RPMI8226 (cell line): Measurements from ENCODE around the gene GPR27.

ENCODE experiments used
- DNase-seq: peaks from one replicate; pipeline ENCODE4 v3.0.0-alpha.2; 2015

Gene GPR27

DNA sequence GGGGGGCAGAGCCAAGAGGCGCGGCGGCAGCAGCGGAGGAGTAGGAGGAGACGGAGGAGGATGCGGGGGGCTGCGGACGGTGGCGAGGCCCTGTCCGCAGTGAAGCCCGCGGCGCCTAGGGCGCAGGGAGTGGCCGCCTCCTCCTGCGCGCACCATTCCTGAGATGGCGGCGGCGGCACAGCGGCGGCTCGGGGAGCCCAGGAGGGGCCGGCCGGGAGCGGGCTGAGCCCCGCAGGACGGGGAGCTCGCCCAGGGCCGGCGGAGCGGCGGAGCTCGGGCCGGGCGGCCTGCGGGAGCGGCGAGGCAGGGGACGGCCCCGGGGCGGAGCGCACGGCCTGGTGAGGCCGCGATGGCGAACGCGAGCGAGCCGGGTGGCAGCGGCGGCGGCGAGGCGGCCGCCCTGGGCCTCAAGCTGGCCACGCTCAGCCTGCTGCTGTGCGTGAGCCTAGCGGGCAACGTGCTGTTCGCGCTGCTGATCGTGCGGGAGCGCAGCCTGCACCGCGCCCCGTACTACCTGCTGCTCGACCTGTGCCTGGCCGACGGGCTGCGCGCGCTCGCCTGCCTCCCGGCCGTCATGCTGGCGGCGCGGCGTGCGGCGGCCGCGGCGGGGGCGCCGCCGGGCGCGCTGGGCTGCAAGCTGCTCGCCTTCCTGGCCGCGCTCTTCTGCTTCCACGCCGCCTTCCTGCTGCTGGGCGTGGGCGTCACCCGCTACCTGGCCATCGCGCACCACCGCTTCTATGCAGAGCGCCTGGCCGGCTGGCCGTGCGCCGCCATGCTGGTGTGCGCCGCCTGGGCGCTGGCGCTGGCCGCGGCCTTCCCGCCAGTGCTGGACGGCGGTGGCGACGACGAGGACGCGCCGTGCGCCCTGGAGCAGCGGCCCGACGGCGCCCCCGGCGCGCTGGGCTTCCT, at the start of gene GPR27:
Gene GPR27 (plus strand): TSS at position 155 of the 909 bp plus-strand sequence. CDS start 195 bp downstream, at position 350.
- DNase-seq: no peak

DNA sequence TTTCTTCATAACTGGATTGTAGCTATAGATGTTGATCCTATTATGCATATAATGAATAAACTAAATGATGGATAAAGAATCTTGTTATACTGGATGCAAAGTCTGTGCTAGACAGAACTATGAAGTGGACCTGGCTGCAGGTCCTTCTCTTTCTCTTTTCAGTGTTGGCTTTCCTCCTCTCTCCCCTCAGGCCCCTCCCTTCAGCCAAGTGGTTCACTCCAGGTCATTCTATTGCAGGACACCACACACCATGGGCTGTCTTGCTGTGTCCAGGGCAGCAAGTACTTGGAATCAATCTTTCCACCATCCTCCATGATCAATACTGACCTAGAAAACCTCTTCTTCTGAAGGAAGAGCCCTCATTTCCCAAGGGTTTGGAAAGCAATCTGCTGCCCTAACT, 48.7 kb upstream of the GPR27 start:
- DNase-seq: no peak

GRCh38 chr3:71705681-71706080, 48.0 kb upstream of the GPR27 start:
- DNase-seq: no peak

GRCh38 chr3:71707595-71707994, 46.1 kb upstream of the GPR27 start:
- DNase-seq: no peak

DNA sequence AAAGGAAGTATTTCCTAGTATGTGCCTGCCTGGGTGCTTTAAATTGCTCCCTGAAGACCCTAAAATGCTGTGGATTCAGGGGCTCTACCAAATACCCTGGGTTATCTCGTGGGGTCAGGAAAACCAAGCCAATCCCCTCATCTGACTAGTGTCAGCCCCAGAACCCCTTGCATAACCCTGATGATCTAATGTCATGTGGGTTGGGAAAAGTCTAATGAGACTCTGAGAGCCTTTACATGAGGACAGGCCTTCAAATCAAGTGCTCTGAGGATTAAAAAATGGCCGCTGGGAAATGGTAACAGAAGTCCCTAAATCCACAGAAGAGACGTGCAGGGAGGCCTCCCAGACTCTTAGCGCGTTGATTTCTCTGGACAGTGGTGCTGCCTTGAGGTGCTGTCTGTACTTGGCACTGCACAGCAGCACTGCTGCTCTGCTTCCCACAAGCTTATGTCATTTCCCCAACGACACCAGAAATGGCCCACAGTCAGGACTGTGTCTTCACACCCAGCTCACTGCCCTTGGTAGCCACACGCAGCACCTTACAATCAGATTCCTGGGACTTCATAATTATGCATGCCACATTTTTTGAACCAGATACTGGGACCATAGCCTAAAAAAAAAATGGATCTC, 45.1 kb upstream of the GPR27 start:
- DNase-seq: no peak

DNA sequence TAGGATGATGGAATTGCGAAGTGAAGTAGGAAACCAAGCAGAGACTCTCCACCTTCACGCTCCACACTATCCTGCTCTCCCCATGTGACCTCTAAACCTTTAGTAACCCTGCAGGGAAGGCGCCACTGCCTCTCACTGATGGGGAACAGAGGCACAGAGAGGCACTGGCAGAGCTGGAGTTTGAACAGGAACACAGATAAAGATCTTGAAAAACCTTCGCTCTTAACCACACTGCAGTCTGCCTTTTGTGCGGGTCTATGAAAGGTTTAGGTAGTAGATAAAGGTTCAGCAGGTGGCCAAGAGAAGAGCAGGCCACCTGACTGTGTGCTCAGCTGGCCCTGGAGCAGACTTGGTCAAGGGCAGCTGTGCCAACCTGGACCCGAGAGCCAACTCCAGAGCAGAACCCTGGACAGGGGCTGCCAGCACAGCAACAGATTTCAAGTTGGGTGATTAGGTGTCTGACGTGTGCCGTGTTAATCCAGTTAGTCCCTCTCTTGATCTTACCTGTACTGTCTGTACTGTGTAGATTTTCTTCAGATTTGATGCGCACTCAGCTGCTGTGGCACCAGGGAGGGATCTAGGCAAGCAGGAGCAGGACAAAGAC, 43.6 kb upstream of the GPR27 start:
- no peak for DNase-seq

DNA sequence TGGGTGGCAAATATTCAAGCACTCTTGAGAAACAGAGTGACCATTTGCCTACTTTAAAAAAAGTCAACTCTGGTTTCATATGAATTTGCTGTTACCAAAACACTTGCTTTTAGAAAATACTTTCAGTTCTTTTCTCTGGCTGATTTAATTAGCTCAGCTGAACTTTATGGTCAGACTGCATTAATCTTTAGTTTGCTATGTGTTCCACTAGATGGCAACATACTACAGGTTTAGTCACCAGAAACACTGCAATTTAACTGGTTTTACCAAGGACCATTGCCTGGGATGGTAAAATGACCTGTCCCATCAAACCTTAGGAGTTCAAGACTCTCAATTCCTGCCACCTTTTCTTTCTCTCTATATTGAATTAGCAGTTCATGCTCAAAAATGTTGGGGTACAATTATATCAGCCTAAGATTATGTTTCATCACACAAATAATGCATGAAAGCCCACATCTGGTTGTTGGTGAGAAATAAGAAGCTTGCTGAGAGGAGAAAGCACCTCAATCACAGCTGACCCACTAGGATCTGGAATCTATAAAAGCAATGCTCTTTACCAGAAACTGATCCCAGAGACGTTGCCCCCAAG, 42.7 kb upstream of the GPR27 start:
- peak; percentile 53 for DNase-seq

GRCh38 chr3:71713041-71713440, 40.6 kb upstream of the GPR27 start:
- DNase-seq: peak; percentile 24

- no peak for DNase-seq
Observed at GRCh38 chr3:71714595-71714994, 39.1 kb upstream of the GPR27 start.

DNA sequence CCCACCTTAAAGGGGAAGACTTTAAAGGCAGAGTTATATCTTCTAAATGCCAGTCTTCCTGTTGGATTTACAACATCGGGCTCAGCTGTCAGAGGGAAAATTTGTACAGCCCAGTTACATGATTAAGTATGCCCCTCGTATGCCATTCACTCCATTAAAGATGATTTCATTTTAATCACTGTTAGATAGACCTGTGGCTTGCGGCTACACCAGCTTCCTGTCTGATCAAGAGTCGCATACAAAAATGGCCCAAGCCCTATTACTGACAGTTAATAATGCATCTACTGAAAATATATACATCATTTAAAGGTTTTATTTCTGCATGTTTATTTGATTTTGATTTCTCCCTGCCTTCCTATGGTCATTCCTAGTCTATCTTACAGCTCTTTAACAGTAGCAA, 35.6 kb upstream of the GPR27 start:
- no peak for DNase-seq

DNA sequence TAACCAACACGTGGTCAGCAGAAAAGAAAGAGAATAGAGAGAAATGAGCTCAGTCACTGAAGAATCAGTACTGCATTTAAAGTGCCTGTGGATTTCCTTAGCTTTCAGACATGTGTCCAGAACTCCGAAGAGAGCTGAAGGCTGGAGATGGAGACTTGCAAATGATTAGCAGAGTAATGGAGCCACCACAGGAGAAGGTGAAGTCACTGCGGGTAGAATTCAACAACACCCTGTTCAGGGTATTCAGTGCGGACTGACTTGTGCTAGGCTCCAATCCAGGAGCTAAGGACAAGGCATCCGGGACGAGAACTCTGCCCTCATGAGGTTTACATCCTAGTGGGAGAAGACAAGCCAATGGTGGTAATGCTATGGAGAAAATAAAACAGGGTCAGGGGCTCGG, 32.7 kb upstream of the GPR27 start:
- no peak for DNase-seq

DNA sequence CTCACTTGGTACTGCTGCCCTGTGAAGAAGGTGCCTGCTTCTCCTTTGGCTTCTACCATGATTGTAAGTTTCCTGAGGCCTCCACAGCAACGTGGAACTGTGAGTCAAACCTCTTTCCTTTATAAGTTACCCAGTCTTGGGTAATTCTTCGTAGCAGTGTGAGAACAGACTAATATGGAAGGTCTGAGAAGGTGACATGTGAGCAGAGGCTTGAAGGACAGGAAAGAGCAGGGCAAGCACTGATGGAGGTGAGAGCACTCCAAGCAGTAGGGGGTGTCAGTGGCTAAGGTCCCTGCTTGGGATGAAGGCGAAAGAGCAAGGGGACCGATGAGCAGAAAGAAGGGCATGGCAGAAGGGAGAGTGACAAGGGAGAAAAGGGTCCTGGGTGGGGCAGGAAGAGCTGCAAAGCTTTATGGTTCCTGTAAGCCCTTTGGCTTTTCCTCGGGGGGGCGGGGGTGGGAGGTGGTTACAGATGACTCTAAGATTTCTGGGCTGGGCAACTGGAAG, 32.0 kb upstream of the GPR27 start:
- DNase-seq: no peak

- DNase-seq: no peak
Observed at GRCh38 chr3:71722693-71723092, 31.0 kb upstream of the GPR27 start.

- DNase-seq: peak; percentile 83
Observed at GRCh38 chr3:71723452-71724170, 30.0 kb upstream of the GPR27 start.

DNA sequence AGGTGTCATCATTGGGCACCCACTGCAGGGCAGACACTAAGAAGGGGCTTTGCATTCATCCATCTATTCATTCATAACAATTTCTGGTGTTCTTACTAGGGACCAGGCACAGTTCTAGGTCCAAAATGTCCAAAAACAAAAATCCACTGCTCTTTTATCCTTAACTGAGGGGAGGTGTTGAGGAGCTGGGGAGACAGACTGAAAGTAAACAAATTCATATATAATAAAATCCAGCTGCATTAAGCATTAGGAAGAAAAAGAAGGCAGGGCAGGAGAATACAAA, 29.5 kb upstream of the GPR27 start:
- DNase-seq: no peak

- peak; percentile 43 for DNase-seq
Observed at GRCh38 chr3:71724584-71725270, 28.9 kb upstream of the GPR27 start.

DNA sequence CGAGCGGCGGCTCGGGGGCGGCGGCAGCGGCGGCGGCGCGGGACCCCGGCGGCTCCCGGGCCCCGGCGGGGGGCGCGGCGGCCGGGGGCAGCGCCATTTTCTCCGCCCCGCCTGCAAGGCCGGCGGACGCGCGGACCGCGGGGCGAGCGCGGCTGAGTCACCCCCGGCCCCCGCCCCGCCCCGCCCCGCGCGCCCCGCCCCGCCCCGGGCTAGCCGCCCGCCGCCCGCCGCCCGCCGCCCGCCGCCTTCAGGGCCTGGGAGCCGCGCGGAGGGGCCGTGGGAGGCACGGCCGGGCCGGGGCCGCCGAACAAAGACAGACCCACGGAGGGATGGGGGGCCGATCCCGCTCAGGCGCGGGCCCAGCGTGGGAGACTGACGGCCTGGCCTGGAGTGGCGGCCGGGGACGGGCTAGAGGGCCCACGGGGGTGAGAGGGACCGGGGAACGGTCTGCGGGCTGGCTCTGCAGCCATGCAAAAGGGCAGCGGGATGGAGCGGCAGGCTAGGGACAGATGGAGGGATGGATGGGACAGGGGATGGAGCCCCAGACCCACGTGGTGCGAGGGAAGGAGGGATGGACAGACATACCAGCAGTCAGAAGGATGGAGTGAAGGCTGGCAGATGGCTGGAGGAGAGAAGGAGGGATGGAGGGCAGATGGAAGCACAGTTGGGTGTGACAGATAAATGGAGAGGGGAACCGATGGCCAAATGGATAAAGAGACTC, 28.2 kb upstream of the GPR27 start, which contains the start of gene EIF4E3:
Gene EIF4E3 (minus strand): TSS at position 132 of the 721 bp plus-strand sequence. CDS start 35 bp downstream, at position 97.
- peak; percentile 47 for DNase-seq

GRCh38 chr3:71726146-71726545, 27.5 kb upstream of the GPR27 start:
- no peak for DNase-seq

DNA sequence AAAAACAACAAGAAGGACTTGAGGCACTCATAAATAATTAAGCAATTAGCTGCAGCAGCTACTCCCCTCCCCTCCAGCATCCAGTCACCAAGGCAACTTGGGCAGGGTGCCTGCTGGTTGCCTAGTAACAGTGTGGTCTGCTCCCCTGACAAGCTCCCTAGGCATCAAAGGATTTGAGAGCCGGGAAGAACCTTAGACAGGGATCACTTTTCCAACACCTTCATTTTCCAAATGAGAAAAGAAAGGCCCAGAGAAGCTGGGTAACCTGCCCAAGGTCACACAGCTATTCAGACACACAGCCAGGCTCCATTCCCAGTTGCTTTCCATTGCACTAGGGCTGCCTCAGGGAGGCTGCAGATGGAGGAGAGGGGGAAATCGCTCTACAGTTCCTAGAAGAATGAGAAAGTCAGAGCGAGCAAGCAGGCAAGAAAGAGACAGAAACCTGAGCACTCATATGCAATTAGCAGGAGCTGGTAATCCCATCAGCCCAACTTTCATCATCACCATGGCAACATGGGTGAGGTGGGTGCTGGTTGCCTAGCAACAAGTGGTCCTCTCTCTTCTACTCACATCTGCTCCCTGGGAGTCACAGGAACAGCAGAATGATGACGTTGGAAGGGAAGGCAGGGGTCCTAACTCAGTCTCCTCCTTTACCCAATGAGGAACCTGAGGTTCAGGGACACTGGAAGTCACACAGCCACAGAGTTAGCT, 24.9 kb upstream of the GPR27 start:
- DNase-seq: no peak

GRCh38 chr3:71732637-71733036, 21.0 kb upstream of the GPR27 start:
- DNase-seq: no peak

DNA sequence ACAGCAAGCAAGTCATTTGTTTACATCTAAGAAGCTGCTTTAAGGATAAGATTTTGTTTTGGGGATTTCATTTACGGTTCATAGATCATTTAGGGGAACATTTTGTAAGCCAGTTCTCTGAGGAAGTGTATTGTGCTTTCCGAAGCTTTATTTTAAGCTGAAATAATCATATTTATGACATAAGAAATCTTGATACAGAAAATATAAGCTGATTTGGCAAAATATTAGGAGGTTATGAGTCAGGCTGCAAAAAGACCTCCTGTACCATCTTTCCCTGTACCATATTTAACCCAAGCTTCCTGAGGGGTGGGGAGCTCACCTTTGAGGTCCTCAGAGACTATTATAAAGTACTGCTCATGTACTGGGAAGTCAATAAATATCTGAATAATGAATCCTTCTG, 20.3 kb upstream of the GPR27 start:
- no peak for DNase-seq
